DOHH2 (cell line): ENCODE results near the gene ICA1L.

Experiments
- CTCF ChIP-seq: fragments of 200-600 bp; sonication (generic); IDR thresholded peaks from one replicate; pipeline ENCODE4 v1.5.1; 2014; ENCODE audit warnings: antibody characterized with exemption, mild to moderate bottlenecking, low read depth, low read length; ENCODE audit not compliant: poor library complexity, severe bottlenecking
- EZH2phosphoT487 ChIP-seq: fragments of 200-600 bp; sonication (generic); IDR thresholded peaks from 2 replicates; pipeline ENCODE4 v1.6.1; 2017; ENCODE audit warnings: borderline replicate concordance, mild to moderate bottlenecking, antibody characterized with exemption, low read length, moderate library complexity, mixed read lengths

GRCh38 chr2:202817771-202818170 is 53.8 kb downstream of the ICA1L start:
- no peak for TF ChIP-seq CTCF
- no peak for TF ChIP-seq EZH2phosphoT487
